HUES48 (cell line): ENCODE data around the gene CTNND1.

Source experiments
- H3K27ac ChIP-seq: one replicate; pipeline ENCODE4 v1.7.0; 2013; ENCODE audit warnings: low read depth, low read length, inconsistent platforms
- H3K27me3 ChIP-seq: 2 replicates; pipeline ENCODE4 v1.6.1; 2013; ENCODE audit warnings: mild to moderate bottlenecking, low read length; ENCODE audit not compliant: control insufficient read depth, insufficient read depth
- H3K36me3 ChIP-seq: 2 replicates; pipeline ENCODE4 v1.6.1; 2013; ENCODE audit warnings: low read length; ENCODE audit not compliant: control insufficient read depth, insufficient read depth
- H3K4me1 ChIP-seq: 2 replicates; pipeline ENCODE4 v1.6.1; 2013; ENCODE audit warnings: mild to moderate bottlenecking, low read length; ENCODE audit not compliant: control insufficient read depth, insufficient read depth
- H3K4me3 ChIP-seq: 2 replicates; pipeline ENCODE4 v1.5.1; 2013; ENCODE audit warnings: mild to moderate bottlenecking, low read depth, low read length
- H3K9ac ChIP-seq: 2 replicates; pipeline ENCODE4 v1.6.1; 2013; ENCODE audit warnings: mild to moderate bottlenecking, low read depth, low read length, moderate library complexity
- H3K9me3 ChIP-seq: 2 replicates; pipeline ENCODE4 v1.6.1; 2013; ENCODE audit warnings: low read length; ENCODE audit not compliant: control insufficient read depth, insufficient read depth

The CTNND1 gene

GRCh38 chr11:57777969-57778317 is 16.3 kb downstream of the CTNND1 start:
- H3K36me3 ChIP-seq: no peaks in the 10 kb centered on the region
- no peaks in the 10 kb centered on the region for H3K27me3 ChIP-seq
- peaks cover 78% of the 10 kb centered on the region for H3K4me1 ChIP-seq
- no peaks in the 10 kb centered on the region for H3K9me3 ChIP-seq
- H3K9ac ChIP-seq: peak overlapping the region; percentile 71
- H3K27ac ChIP-seq: peak overlapping the region; percentile 99
- H3K4me3 ChIP-seq: peak overlapping the region; percentile 34

- no peaks in the 10 kb centered on the region for H3K27me3 ChIP-seq
- peak overlapping the region; percentile 99 for H3K27ac ChIP-seq
- H3K9ac ChIP-seq: peak overlapping the region; percentile 71
- peak overlapping the region; percentile 34 for H3K4me3 ChIP-seq
- peaks cover 78% of the 10 kb centered on the region for H3K4me1 ChIP-seq
- H3K9me3 ChIP-seq: no peaks in the 10 kb centered on the region
- H3K36me3 ChIP-seq: no peaks in the 10 kb centered on the region
These were observed 16.9 kb downstream of the CTNND1 start for GRCh38 chr11:57778318-57779037.

GRCh38 chr11:57779276-57779675 is 17.7 kb downstream of the CTNND1 start:
- peak overlapping the region; percentile 71 for H3K9ac ChIP-seq
- H3K27me3 ChIP-seq: no peaks in the 10 kb centered on the region
- H3K9me3 ChIP-seq: no peaks in the 10 kb centered on the region
- peak overlapping the region; percentile 34 for H3K4me3 ChIP-seq
- H3K4me1 ChIP-seq: peaks cover 78% of the 10 kb centered on the region
- H3K36me3 ChIP-seq: no peaks in the 10 kb centered on the region
- H3K27ac ChIP-seq: peak overlapping the region; percentile 99

- no peaks in the 10 kb centered on the region for H3K27me3 ChIP-seq
- H3K4me1 ChIP-seq: peaks cover 61% of the 10 kb centered on the region
- H3K9ac ChIP-seq: peak overlapping the region; percentile 59
- no peaks in the 10 kb centered on the region for H3K9me3 ChIP-seq
- H3K27ac ChIP-seq: peak overlapping the region; percentile 99
- no peaks in the 10 kb centered on the region for H3K36me3 ChIP-seq
- H3K4me3 ChIP-seq: peak overlapping the region; percentile 33
These were observed 19.9 kb downstream of the CTNND1 start for GRCh38 chr11:57781529-57781943.

GRCh38 chr11:57785072-57785471 is 23.5 kb downstream of the CTNND1 start:
- Histone ChIP-seq H3K9ac (no peak overlapping the region), H3K27me3 (no peaks in the 10 kb centered on the region), H3K27ac (no peak overlapping the region), H3K4me1 (peaks cover 47% of the 10 kb centered on the region), H3K4me3 (no peak overlapping the region), H3K36me3 (no peaks in the 10 kb centered on the region), H3K9me3 (no peaks in the 10 kb centered on the region)

GRCh38 chr11:57786436-57786835 is 24.8 kb downstream of the CTNND1 start:
- H3K4me1 ChIP-seq: peaks cover 37% of the 10 kb centered on the region
- H3K36me3 ChIP-seq: peaks cover 7% of the 10 kb centered on the region
- no peak overlapping the region for H3K9ac ChIP-seq
- H3K27ac ChIP-seq: no peak overlapping the region
- H3K9me3 ChIP-seq: no peaks in the 10 kb centered on the region
- H3K27me3 ChIP-seq: no peaks in the 10 kb centered on the region
- H3K4me3 ChIP-seq: no peak overlapping the region

GRCh38 chr11:57787006-57787604 is 25.5 kb downstream of the CTNND1 start:
- no peaks in the 10 kb centered on the region for H3K9me3 ChIP-seq
- no peak overlapping the region for H3K4me3 ChIP-seq
- no peaks in the 10 kb centered on the region for H3K27me3 ChIP-seq
- H3K4me1 ChIP-seq: peaks cover 30% of the 10 kb centered on the region
- peaks cover 13% of the 10 kb centered on the region for H3K36me3 ChIP-seq
- peak overlapping the region; percentile 29 for H3K27ac ChIP-seq
- no peak overlapping the region for H3K9ac ChIP-seq

GRCh38 chr11:57787920-57788702 is 26.5 kb downstream of the CTNND1 start:
- Histone ChIP-seq H3K36me3 (peaks cover 18% of the 10 kb centered on the region), H3K27me3 (no peaks in the 10 kb centered on the region), H3K4me3 (no peak overlapping the region), H3K9ac (no peak overlapping the region), H3K4me1 (peaks cover 25% of the 10 kb centered on the region), H3K27ac (peak overlapping the region; percentile 54), H3K9me3 (no peaks in the 10 kb centered on the region)

GRCh38 chr11:57788703-57789088 is 27.1 kb downstream of the CTNND1 start:
- no peak overlapping the region for H3K27ac ChIP-seq
- no peaks in the 10 kb centered on the region for H3K9me3 ChIP-seq
- H3K4me3 ChIP-seq: no peak overlapping the region
- H3K9ac ChIP-seq: no peak overlapping the region
- H3K4me1 ChIP-seq: peaks cover 25% of the 10 kb centered on the region
- no peaks in the 10 kb centered on the region for H3K27me3 ChIP-seq
- H3K36me3 ChIP-seq: peaks cover 24% of the 10 kb centered on the region

GRCh38 chr11:57791321-57792059 is 29.9 kb downstream of the CTNND1 start:
- no peak overlapping the region for H3K4me3 ChIP-seq
- H3K9ac ChIP-seq: no peak overlapping the region
- no peak overlapping the region for H3K27ac ChIP-seq
- H3K36me3 ChIP-seq: peaks cover 50% of the 10 kb centered on the region
- peaks cover 25% of the 10 kb centered on the region for H3K4me1 ChIP-seq
- H3K27me3 ChIP-seq: no peaks in the 10 kb centered on the region
- H3K9me3 ChIP-seq: no peaks in the 10 kb centered on the region
